GM10266 (cell line): ENCODE results near the gene LAPTM4A.

Experiments used
- DNase-seq: peaks from one replicate; pipeline ENCODE4 v3.0.0; 2012; ENCODE audit errors: extremely low spot score
- TF ChIP-seq, protein P1 (sequence below): IDR thresholded peaks from 2 replicates; pipeline ENCODE4 v1.5.1; 2012; ENCODE audit warnings: mild to moderate bottlenecking, low read depth; ENCODE audit not compliant: control insufficient read depth, insufficient read depth; ENCODE audit errors: missing control alignments

The LAPTM4A gene

DNA sequence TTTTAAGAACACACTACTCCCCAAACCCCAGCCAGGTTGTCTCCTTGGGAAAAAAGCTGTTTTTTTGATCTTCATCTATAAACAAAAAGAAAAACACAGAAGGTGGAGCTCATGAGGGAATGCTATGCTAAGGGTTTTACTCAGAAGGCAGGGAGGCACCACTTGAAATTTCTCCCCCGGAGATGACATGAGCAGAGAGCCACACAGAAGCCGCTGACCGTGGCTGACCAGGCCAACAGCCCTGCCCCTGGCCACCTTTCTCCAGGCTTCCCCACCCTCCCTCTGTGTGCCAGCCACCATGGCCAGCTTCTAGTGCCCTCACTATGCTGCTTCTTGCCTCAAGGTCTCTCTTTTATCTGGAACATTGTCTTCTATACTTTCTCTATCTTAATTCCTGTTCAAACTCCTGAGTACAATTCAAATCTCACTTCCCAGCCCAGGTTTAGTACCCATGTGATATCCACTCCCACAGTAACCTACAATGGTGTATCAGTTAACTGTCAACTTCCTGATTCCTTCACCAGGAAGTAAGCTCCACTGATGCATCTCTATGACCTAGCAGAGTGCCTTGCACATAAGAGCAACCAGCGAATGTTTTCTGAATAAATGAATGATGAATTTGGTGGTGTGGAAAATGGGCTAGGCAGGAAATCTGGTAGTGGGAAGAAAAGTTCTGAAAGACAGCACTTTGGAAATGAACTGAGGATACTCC, 15.3 kb downstream of the LAPTM4A start:
- TF ChIP-seq, protein P1, sequence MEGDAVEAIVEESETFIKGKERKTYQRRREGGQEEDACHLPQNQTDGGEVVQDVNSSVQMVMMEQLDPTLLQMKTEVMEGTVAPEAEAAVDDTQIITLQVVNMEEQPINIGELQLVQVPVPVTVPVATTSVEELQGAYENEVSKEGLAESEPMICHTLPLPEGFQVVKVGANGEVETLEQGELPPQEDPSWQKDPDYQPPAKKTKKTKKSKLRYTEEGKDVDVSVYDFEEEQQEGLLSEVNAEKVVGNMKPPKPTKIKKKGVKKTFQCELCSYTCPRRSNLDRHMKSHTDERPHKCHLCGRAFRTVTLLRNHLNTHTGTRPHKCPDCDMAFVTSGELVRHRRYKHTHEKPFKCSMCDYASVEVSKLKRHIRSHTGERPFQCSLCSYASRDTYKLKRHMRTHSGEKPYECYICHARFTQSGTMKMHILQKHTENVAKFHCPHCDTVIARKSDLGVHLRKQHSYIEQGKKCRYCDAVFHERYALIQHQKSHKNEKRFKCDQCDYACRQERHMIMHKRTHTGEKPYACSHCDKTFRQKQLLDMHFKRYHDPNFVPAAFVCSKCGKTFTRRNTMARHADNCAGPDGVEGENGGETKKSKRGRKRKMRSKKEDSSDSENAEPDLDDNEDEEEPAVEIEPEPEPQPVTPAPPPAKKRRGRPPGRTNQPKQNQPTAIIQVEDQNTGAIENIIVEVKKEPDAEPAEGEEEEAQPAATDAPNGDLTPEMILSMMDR = no peak
- no peak for DNase-seq

DNA sequence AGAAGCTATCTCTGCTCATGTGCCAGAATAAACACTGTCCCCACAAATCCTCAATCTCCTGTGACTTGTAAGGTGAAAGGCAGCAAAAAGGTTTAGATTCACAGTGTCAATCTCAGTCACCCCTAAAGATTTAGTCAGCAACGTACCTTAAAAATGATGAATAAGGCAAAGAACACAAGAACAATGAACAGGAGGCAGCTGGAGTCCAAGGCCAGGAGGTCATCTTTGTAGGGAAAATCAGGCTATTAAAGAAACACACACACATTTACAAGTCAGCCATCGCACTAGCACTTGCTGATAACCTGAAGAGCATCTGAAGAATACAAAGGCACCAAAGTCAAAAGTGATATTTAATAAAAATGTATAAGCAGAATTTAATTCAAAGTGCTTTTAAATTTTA, 16.6 kb downstream of the LAPTM4A start:
- no peak for DNase-seq
- TF ChIP-seq, protein P1 = no peak

- no peak for DNase-seq
- TF ChIP-seq, protein P1 = no peak
Measured at GRCh38 chr2:20034218-20034617, 17.2 kb downstream of the LAPTM4A start.

DNA sequence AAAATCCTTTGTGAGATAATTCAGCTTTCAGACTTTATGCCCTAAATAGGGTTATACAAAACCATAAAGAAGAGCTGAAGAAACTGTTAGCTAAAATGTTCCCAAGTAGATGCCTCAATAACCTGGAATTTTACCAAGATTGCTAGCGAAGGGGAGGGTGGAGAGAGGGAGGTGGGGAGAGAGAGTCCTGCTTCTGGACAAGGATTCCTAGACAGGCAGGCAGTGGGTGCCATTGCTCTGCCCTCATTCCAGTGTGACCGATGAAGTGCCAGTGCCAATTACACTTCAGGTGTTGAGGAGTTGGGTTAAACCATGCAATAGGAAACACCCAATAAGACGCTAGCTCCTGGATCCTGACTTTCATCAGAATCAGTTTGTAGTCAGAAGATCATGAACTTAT, 18.1 kb downstream of the LAPTM4A start:
- DNase-seq = no peak

DNA sequence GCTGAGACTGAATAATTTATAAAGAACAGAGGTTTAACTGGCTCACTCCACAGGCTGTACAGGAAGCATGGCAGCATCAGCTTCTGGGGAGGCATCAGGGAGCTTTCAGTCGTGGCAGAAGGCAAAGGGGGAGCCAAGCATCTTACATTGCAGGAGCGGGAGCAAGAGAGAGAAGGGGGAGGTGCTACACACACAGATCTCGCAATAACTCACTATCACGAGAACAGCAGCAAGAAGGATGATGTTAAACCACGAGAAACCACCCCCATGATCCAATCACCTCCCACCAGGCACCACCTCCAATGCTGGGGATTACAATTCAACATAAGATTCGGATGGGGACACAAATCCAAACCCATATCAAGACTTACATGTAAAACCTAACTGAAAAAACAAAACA, 21.2 kb downstream of the LAPTM4A start:
- TF ChIP-seq, protein P1 = no peak

More for the DNA sequence above, 18.1 kb downstream of the LAPTM4A start:
- TF ChIP-seq, protein P1 = no peak

DNA sequence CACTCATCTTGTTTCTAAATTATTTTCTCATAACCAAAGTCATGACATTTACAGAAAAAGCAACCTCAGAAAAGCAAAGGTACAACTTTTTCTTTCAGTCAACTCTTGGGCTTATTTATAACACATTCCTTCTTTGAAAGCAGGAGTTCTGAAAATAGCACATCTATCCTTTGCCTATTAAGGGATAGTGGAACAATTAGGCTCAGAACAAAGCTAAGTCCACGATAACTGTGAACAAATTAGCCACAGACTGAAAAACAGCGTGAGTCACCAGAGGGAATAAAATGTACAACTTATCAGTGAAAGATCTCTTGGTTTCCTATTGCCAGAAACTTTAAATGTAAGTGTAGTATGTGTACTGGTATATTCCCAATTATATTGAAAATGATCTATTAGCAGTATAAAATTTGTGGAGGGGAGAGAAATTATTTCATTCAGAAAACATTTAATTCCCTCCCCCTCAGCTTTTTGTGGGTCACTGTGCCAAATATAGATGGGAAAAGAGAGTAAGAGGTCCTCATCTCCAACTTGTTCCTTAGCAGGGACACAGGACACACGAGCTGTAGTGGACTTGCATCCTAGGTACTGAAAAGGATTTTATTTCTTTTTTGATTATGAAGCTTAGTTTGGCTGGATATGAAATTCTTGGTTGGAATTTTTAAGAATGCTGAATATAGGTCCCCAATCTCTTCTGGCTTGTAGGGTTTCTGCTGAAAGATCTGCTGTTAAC, 23.6 kb downstream of the LAPTM4A start:
- TF ChIP-seq, protein P1 = no peak
- DNase-seq = no peak

More for the DNA sequence above, 21.2 kb downstream of the LAPTM4A start:
- DNase-seq = no peak

- DNase-seq = no peak
Measured at GRCh38 chr2:20027260-20027677, 24.2 kb downstream of the LAPTM4A start.

More at GRCh38 chr2:20027260-20027677, 24.2 kb downstream of the LAPTM4A start:
- TF ChIP-seq, protein P1 = no peak
